ENCODE measurements around the gene GPR37L1. TPM values are rescaled to one million over a fixed set of nuclear protein-coding genes. Genes with fewer than 3 reads are reported as not detected.
"Not testable (repeated sequence)": the region's sequence is repeated elsewhere in the genome, so short reads cannot be mapped to it uniquely, and the experiment has no call there.

Gene GPR37L1
- total RNA-seq, 2 experiments from 2014 or later: not detected

DNA sequence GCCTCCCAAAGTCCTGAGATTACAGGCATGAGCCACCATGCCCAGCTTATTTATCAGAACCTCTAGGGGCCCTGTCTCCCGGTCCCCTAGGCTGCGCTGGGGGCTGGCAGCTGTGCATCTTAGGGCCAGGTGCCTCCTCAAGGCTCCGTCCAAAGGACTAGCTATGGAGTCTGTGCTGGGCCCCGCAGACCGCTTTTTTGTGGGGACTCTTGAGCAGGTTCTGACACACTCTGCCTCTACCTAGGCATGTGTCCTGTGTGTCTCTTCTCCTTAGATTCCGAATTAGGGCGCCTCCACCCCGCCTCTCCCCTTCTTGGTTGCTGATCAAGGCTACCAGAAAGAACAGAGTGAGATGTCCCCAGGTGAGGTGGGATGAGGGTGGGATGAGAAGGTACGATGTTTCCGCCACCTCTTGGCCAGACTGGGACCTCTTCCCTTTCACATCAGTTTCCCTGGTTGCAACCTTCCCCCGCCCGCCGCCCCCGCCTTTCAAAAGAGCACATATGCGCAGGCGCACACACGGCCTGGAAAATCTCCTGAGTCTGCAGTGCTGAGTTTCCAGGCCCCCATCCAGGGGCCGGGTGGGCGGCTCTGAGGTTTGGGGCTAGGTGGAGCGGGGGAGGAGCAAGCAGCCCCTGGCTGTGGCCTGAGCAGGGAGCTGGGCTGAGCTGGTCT lies 42.7 kb downstream of the GPR37L1 start:
- H3K4me1 Mint-ChIP-seq: peaks cover 48% of the 10 kb centered on the region
- H3K36me3 Mint-ChIP-seq: peaks cover 1% of the 10 kb centered on the region
- H3K27me3 Mint-ChIP-seq: no peaks in the 10 kb centered on the region
- POLR2A ChIA-PET: interaction anchor here (0.7 to 5.1 kb wide), 4 partner anchors 10 to 20 kb away, joined by 3 to 40 read pairs (median 4); partner anchors contain the start of gene ARL8A
- DNase-seq (no peak), ATAC-seq (ENCODE audit: low read depth) (no peak)
- peak overlapping the region; percentile 79 for H3K27ac Mint-ChIP-seq
- H3K9me3 Mint-ChIP-seq: no peaks in the 10 kb centered on the region
- H3K4me3 Mint-ChIP-seq: peak overlapping the region; percentile 69

DNA sequence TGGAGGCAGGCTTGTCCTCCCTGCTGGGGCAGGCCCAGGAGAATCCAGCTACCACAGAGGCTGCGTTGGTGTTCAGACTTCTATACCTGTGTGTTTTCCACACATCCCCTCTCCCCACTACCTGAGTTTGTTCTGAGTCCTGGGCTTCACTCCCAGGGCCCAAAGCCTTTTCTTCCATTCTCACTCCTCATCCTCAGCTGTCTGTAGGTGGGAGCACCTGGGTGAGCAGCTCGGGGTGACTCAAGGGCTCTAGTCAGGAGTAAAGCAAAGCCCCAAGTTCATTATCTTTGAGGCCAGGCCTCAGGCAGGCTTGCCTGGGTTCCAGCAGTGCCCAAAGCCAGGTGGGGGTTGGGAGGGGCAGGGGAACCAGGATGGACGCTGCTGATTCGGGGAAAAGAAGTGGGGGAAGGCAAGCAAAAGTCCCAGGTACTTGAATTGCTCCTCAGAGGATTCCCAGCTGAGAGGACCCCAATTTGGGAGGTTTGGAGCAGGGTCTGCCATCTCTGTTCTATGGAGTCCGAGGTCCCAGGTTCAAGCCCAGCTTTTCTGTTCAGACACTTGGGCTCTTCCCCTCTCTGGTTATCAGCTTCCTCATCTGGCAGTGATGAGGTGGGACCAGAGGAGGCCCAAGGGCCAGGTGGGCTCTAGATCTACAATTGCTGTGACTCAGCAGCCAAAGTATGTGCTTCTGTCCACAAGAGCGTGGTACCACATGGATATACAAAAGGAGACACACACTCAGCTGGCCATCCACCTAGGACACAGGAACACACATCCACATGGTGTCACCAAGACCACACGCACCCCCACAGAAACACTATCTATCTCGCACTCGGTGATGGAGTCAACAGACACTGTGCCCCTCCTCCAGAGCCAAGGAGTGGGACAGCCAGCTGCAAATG lies 43.5 kb downstream of the GPR37L1 start:
- H3K4me1 Mint-ChIP-seq: peaks cover 44% of the 10 kb centered on the region
- DNase-seq (no peak), ATAC-seq (ENCODE audit: low read depth) (no peak)
- peak overlapping the region; percentile 79 for H3K27ac Mint-ChIP-seq
- peaks cover 1% of the 10 kb centered on the region for H3K36me3 Mint-ChIP-seq
- H3K9me3 Mint-ChIP-seq: no peaks in the 10 kb centered on the region
- POLR2A ChIA-PET: interaction anchor here (0.7 to 5.1 kb wide), 4 partner anchors 9 to 21 kb away, joined by 3 to 40 read pairs (median 4); partner anchors contain the start of gene ARL8A
- no peaks in the 10 kb centered on the region for H3K27me3 Mint-ChIP-seq
- H3K4me3 Mint-ChIP-seq: peak overlapping the region; percentile 69

DNA sequence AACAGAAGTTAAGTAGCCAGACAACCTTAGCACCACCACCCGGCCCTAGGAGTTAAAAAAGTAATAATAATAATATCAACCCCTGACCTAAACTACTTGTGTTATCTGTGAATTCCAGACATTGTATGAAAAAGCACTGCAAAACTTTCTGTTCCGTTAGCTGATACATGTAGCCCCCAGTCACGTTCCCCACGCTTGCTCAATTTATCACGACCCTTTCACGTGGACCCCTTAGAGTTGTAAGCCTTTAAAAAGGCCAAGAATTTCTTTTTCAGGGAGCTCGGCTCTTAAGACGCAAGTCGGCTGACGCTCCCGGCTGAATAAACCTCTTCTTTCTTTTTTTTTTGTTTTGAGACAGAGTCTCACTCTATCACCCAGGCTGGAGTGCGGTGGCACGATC lies 44.3 kb downstream of the GPR37L1 start:
- peaks cover 37% of the 10 kb centered on the region for H3K4me1 Mint-ChIP-seq
- H3K36me3 Mint-ChIP-seq; H3K9me3 Mint-ChIP-seq; POLR2A ChIA-PET; H3K4me3 Mint-ChIP-seq; H3K27me3 Mint-ChIP-seq; H3K27ac Mint-ChIP-seq; DNase-seq; ATAC-seq (ENCODE audit: low read depth): not testable (repeated sequence)

DNA sequence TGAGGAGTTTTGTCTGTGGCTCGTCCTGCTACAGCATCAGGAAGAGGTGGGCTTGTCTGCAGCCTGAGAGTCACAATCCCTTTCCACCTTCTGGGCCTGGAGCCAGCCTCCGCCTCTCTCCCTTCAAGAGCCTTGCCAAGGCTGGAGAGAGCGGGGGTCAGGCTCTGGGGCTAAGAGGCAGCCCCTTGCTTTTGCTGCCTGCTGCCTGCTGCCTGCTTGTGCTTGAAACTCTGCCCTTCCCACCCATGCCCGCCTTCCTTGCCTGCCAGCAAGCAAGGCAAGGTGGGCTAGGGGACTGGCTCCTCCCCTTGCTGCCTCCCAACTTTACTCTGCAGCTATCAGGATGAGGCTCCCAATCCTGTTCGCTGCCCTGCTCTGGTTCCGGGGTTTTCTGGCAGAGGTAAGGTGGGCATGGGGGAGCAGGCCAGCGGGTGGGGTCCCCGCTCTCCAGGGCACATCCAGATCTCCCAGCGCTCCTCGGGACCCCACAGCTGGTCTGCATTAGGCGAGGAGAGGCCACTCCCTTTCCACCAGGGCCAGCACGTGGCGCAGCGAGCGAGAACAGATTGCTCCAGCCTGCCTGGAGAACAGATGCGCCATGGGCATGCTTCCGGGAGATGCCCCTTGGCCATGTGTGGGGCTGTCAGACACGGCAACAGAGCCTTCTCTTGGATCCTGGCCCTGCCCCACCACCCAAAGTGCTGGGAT lies 45.1 kb downstream of the GPR37L1 start:
- no peak for DNase-seq
- Mint-ChIP-seq H3K27ac (no peak overlapping the region), H3K4me3 (no peak overlapping the region), H3K36me3 (peaks cover 1% of the 10 kb centered on the region), H3K27me3 (no peaks in the 10 kb centered on the region), H3K9me3 (no peaks in the 10 kb centered on the region), H3K4me1 (peaks cover 30% of the 10 kb centered on the region)
- ATAC-seq (ENCODE audit: low read depth): no peak
- POLR2A ChIA-PET: interaction anchor here (1.7 kb wide), 1 partner anchor 8 kb away, joined by 4 read pairs; the partner anchor contains the start of gene PTPN7

DNA sequence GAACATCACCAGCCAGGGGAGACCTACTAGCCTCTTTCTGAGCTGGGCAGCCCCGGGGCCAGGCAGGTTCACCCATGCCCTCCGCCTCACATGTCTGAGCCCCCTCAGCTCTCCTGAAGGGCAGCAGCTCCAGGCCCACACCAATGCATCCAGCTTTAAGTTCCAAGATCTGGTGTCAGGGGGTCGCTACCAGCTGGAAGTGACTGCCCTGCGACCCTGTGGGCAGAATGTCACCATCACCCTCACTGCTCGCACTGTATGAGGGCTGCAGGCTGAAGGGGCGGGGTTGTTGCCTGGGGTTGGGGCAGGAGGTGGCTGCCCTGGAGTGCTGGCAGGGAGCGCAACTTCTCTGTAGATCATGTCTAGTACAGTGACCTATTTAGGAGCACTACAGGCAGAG lies 46.1 kb downstream of the GPR37L1 start:
- H3K36me3 Mint-ChIP-seq: peaks cover 1% of the 10 kb centered on the region
- DNase-seq: no peak
- no peaks in the 10 kb centered on the region for H3K27me3 Mint-ChIP-seq
- no peak for ATAC-seq (ENCODE audit: low read depth)
- no peak overlapping the region for H3K27ac Mint-ChIP-seq
- POLR2A ChIA-PET: interaction anchor here (1.7 kb wide), 1 partner anchor 9 kb away, joined by 4 read pairs; the partner anchor contains the start of gene PTPN7
- H3K9me3 Mint-ChIP-seq: no peaks in the 10 kb centered on the region
- no peak overlapping the region for H3K4me3 Mint-ChIP-seq
- peaks cover 26% of the 10 kb centered on the region for H3K4me1 Mint-ChIP-seq

DNA sequence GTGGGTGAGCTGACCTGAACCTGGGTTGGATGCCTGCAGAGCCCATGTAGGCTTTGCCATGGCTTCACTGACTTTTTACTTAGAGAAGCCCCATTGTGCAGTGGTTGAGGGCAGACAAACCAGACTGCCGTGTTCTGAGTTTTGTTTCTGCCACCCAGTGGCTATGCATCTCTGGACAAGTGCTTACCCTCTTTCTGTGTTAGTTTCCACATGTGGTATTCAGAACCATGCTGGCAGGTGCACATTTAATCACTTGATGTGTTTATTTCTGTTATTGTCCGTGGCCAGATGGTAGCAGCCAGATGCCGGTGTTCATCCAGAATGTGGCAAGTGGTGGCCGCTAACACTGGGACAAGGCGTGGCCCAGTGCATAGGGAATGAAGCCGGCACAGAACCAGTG lies 48.0 kb downstream of the GPR37L1 start:
- no peaks in the 10 kb centered on the region for H3K27me3 Mint-ChIP-seq
- peak; percentile 48 for ATAC-seq (ENCODE audit: low read depth)
- no peak overlapping the region for H3K4me3 Mint-ChIP-seq
- no peak overlapping the region for H3K27ac Mint-ChIP-seq
- POLR2A ChIA-PET: interaction anchor here (0.8 to 2.5 kb wide), 3 partner anchors 10 to 25 kb away, joined by 4 to 10 read pairs (median 4); partner anchors contain the start of gene PTPN7
- H3K4me1 Mint-ChIP-seq: peaks cover 10% of the 10 kb centered on the region
- no peaks in the 10 kb centered on the region for H3K36me3 Mint-ChIP-seq
- DNase-seq: no peak
- H3K9me3 Mint-ChIP-seq: no peaks in the 10 kb centered on the region

DNA sequence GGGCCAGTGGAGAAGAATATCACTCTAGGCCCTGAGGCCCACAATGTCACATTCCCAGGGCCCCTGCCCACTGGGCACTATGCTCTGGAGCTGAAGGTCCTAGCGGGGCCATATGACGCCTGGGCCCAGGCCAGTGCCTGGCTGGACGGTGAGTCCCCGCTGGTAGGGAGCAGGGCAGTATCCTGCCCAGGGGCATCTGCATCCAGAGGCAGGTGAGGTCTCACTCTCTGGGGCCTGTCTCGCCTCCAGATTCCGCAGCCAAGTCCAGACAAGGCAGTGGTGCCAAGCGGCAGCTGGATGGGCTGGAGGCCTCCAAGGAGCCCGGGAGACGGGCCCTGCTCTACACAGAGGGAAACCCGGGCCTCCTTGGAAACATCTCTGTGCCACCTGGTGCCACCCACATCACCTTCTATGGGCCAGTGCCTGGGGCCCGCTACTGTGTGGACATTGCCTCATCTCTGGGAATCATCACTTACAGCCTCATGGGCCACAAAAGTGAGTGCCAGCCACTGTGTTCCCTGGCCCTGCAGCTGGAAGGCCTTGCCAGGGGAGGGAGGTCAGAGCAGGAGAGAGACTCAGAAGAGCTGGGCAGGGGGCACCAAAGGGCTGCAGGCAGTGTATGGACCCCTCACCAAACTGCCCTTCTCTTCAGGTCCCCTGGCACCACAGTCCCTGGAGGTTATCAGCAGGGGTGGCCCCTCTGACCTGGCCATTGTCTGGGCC lies 48.7 kb downstream of the GPR37L1 start:
- Mint-ChIP-seq H3K9me3 (no peaks in the 10 kb centered on the region), H3K4me1 (peaks cover 7% of the 10 kb centered on the region), H3K4me3 (no peak overlapping the region), H3K36me3 (no peaks in the 10 kb centered on the region), H3K27ac (no peak overlapping the region), H3K27me3 (no peaks in the 10 kb centered on the region)
- ATAC-seq (ENCODE audit: low read depth) (peak; percentile 37), DNase-seq (no peak)
- POLR2A ChIA-PET: interaction anchor here (2.5 kb wide), 1 partner anchor 11 kb away, joined by 10 read pairs; the partner anchor contains the start of gene PTPN7

DNA sequence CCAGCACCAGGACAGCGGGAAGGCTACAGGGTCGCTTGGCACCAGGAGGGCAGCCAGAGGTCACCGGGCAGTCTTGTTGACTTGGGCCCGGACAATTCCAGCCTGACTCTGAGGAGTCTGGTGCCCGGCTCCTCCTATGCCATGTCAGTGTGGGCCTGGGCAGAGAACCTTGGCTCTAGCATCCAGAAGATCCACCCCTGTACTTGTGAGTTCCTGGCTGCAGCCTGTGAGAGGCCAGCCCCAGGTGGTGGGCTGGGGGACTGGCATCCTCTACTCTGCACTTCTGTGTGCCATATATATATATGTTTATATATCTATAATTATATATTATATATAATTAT lies 49.3 kb downstream of the GPR37L1 start:
- H3K27me3 Mint-ChIP-seq: no peaks in the 10 kb centered on the region
- no peak overlapping the region for H3K27ac Mint-ChIP-seq
- DNase-seq: no peak
- ATAC-seq (ENCODE audit: low read depth): peak; percentile 55
- POLR2A ChIA-PET: interaction anchor here (2.5 kb wide), 1 partner anchor 12 kb away, joined by 10 read pairs; the partner anchor contains the start of gene PTPN7
- no peak overlapping the region for H3K4me3 Mint-ChIP-seq
- H3K9me3 Mint-ChIP-seq: no peaks in the 10 kb centered on the region
- H3K4me1 Mint-ChIP-seq: peaks cover 3% of the 10 kb centered on the region
- no peaks in the 10 kb centered on the region for H3K36me3 Mint-ChIP-seq

DNA sequence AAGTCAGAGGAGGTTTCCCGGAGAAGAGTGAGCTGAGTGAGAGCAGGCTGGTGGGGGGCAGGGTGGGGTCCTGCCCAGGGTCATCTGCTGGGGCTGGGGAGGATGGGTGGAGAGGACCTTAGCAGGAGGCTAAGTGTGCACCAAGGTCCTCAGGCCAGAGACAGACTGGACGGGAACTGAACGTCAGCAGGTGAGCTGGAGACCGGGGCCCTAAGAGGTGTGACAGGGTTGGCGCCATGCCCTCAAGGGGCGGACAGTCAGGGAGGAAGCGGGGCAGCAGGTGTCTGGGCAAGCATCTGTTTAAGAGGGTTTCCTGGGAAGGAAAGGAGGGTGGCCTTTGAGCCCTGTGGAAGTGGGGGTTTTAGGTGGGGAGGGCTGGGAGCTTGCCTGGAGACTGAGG lies 51.3 kb downstream of the GPR37L1 start:
- no peak overlapping the region for H3K4me3 Mint-ChIP-seq
- H3K27ac Mint-ChIP-seq: no peak overlapping the region
- ATAC-seq (ENCODE audit: low read depth): no peak
- POLR2A ChIA-PET: interaction anchor here (0.8 to 1.9 kb wide), 2 partner anchors 9 to 11 kb away, joined by 3 to 6 read pairs; no protein-coding TSS in a partner anchor
- H3K9me3 Mint-ChIP-seq: no peaks in the 10 kb centered on the region
- peaks cover 3% of the 10 kb centered on the region for H3K4me1 Mint-ChIP-seq
- H3K27me3 Mint-ChIP-seq: no peaks in the 10 kb centered on the region
- H3K36me3 Mint-ChIP-seq: no peaks in the 10 kb centered on the region
- DNase-seq: no peak

DNA sequence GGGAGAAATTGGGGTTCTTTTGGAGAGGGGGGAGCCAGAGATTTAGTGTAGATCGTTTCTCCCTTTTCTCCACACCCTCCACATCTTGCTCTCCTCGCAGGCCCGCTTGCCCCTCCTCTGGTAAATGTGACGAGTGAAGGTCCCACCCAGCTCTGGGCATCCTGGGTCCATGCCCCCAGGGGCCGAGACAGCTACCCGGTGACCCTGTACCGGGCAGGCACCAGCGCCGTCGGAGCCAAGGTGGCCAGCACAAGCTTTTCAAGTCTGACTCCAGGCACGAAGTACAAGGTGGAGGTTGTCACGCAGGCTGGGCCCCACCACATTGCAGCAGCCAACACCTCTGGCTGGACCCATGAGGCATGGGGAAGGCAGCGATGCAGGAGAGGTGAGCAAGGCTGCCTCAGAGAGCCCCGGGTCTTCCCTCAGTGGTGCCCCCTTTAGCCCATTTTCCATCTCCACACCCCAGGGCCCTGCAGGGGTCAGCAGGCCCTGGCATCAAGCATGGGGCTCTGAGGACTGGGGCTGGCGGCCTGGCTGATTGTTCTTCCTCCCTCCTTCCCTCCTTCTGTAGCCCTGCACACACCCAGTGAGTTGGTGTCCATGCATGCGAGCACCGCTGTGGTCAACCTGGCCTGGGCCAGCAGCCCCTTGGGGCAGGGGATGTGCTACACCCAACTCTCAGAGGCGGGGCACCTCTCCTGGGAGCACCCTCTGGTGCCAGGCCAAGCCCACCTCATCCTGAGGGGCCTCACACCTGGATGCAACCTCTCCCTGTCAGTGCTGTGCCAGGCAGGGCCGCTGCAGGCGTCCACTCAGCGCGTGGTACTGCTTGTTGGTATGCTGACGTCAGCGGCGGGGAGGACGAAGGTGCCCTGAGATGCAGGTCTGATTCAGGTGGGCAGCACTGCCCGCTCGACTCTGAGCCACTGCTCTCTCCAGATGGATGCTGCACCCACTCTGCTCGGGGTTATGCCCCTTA lies 54.5 kb downstream of the GPR37L1 start:
- H3K27me3 Mint-ChIP-seq: no peaks in the 10 kb centered on the region
- no peak overlapping the region for H3K27ac Mint-ChIP-seq
- H3K4me3 Mint-ChIP-seq: no peak overlapping the region
- no peak for ATAC-seq (ENCODE audit: low read depth)
- H3K36me3 Mint-ChIP-seq: no peaks in the 10 kb centered on the region
- POLR2A ChIA-PET: no interaction called here
- no peaks in the 10 kb centered on the region for H3K4me1 Mint-ChIP-seq
- no peak for DNase-seq
- H3K9me3 Mint-ChIP-seq: no peaks in the 10 kb centered on the region

DNA sequence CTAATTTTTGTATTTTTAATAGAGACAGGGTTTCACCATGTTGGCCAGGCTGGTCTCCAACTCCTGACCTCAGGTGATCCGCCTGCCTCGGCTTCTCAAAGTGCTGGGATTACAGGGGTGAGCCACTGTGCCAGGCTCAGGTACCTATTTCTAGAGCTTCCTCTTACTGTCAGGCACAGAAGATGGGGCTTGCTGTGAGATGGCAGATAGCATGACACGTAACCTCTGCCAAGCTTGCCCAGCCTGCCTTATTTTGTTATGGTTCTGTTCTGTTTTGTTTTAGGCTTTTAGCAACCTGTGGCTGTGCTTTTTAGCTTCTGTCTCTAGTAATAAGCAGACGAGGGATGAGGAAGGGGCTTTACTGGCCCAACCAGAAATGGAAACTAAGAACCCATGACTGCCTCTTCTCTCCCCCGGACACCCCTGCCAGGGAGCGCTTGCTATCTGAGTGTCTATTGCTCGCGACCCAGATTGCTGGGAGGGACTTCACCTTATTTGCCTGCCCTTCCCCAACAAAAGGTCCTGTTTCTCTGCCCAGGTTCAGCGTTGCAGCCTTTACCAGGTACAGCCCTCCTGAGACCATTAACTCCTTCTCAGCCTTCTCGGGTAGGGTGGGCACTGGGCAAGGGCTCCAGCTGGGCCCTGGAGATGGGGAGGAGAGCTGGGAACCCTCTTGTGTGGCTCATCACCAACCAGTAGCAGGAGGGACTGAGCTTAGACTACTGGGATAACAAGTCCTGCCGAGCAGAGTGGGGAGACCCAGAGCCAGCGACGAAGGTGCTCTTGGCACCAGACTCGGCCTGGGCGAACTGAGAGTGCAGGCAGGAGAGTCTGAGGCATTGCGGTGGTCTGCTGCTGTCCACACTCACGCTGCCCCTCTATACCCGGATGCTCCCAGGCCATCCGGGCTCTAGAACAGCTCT lies 57.4 kb downstream of the GPR37L1 start:
- no peaks in the 10 kb centered on the region for H3K9me3 Mint-ChIP-seq
- no peak overlapping the region for H3K27ac Mint-ChIP-seq
- no peaks in the 10 kb centered on the region for H3K36me3 Mint-ChIP-seq
- ATAC-seq (ENCODE audit: low read depth) (no peak), DNase-seq (no peak)
- H3K4me3 Mint-ChIP-seq: no peak overlapping the region
- peaks cover 12% of the 10 kb centered on the region for H3K4me1 Mint-ChIP-seq
- H3K27me3 Mint-ChIP-seq: peaks cover 4% of the 10 kb centered on the region
- POLR2A ChIA-PET: interaction anchor here (0.8 kb wide), 2 partner anchors 18 to 20 kb away, joined by 3 read pairs; partner anchors contain the start of gene PTPN7
